SU-DHL-6 (cell line): Measurements from ENCODE around the gene SLC22A3.

Source experiments
- EZH2phosphoT487 ChIP-seq: fragments of 200-600 bp; sonication (generic), shearing (Covaris generic); conservative IDR thresholded peaks from 2 replicates; pipeline ENCODE4 v1.6.1; 2018; ENCODE audit warnings: mild to moderate bottlenecking, antibody characterized with exemption, low read length, moderate library complexity, mixed read lengths
- TF ChIP-seq, protein P1 (sequence below): fragments of 200-600 bp; sonication (generic); IDR thresholded peaks from one replicate; pipeline ENCODE4 v1.5.1; 2017; ENCODE audit warnings: antibody characterized with exemption, mild to moderate bottlenecking, low read length, moderate library complexity; ENCODE audit not compliant: insufficient read depth, poor library complexity, severe bottlenecking

DNA sequence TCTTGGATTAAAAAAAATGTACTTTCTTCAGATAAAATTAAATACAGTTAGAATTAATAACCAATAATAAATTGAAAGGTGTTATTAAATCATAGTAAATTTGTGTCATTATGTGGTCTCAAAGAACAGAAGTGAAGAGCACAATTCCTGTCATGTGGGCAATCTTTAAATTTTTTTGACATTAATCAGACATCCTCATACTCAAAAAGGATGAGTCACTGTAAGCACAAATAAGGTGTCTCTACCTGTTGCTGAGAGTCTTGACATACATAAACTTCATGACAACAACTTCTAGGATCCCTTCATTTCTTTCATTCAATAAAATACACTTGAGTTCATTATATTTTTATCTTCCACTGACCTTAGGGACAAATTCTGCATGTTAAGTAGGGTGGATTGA, 76.1 kb downstream of the SLC22A3 start:
- TF ChIP-seq, protein P1, sequence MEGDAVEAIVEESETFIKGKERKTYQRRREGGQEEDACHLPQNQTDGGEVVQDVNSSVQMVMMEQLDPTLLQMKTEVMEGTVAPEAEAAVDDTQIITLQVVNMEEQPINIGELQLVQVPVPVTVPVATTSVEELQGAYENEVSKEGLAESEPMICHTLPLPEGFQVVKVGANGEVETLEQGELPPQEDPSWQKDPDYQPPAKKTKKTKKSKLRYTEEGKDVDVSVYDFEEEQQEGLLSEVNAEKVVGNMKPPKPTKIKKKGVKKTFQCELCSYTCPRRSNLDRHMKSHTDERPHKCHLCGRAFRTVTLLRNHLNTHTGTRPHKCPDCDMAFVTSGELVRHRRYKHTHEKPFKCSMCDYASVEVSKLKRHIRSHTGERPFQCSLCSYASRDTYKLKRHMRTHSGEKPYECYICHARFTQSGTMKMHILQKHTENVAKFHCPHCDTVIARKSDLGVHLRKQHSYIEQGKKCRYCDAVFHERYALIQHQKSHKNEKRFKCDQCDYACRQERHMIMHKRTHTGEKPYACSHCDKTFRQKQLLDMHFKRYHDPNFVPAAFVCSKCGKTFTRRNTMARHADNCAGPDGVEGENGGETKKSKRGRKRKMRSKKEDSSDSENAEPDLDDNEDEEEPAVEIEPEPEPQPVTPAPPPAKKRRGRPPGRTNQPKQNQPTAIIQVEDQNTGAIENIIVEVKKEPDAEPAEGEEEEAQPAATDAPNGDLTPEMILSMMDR: no peak
- TF ChIP-seq EZH2phosphoT487: no peak
